GM12874 (cell line): ENCODE data around the gene PICALM.

Source experiments
- CTCF ChIP-seq: IDR thresholded peaks from 2 replicates; pipeline ENCODE4 v1.5.1; 2011; ENCODE audit warnings: low read depth, mild to moderate bottlenecking, control low read depth, low read length, moderate library complexity; ENCODE audit not compliant: insufficient read depth

Gene PICALM

GRCh38 chr11:86040919-86041850, 27.7 kb downstream of the PICALM start:
- TF ChIP-seq CTCF: no peak

GRCh38 chr11:86039094-86039493, 29.8 kb downstream of the PICALM start:
- TF ChIP-seq CTCF: no peak

GRCh38 chr11:86037743-86038142, 31.1 kb downstream of the PICALM start:
- TF ChIP-seq CTCF: no peak

- TF ChIP-seq CTCF: no peak
Measured at GRCh38 chr11:86035920-86036319, 33.0 kb downstream of the PICALM start.

- TF ChIP-seq CTCF: no peak
Measured at GRCh38 chr11:86035164-86035563, 33.7 kb downstream of the PICALM start.

GRCh38 chr11:86034710-86035109, 34.2 kb downstream of the PICALM start:
- TF ChIP-seq CTCF: no peak

- TF ChIP-seq CTCF: no peak
Measured at GRCh38 chr11:86021377-86021776, 47.5 kb downstream of the PICALM start.
